Neutrophil (primary cell): ENCODE measurements around the gene KRT78.

Source experiments
- H3K27ac ChIP-seq: fragments of 200-600 bp; sonication (generic); 2 replicates; pipeline ENCODE4 v1.5.1; 2016; ENCODE audit warnings: mild to moderate bottlenecking, moderate library complexity
- H3K27me3 ChIP-seq: fragments of 200-600 bp; sonication (generic); 2 replicates; pipeline ENCODE4 v1.6.0; 2016; ENCODE audit warnings: mild to moderate bottlenecking
- H3K36me3 ChIP-seq: fragments of 200-600 bp; sonication (generic); 2 replicates; pipeline ENCODE4 v1.5.1; 2017
- H3K4me1 ChIP-seq, 2 experiments: fragments of 200-600 bp in 1 of 2; sonication (generic) in 1 of 2; 1 replicate in 1 of 2; 2 replicates in 1 of 2; pipeline versions ENCODE4 v1.5.1 to v1.6.1; 2013 to 2016; ENCODE audit warnings: low read depth in 1 of 2, low read length in 1 of 2, mild to moderate bottlenecking in 1 of 2, moderate library complexity in 1 of 2; ENCODE audit not compliant: control insufficient read depth in 1 of 2, insufficient read depth in 1 of 2
- H3K4me3 ChIP-seq, 2 experiments: fragments of 200-600 bp in 1 of 2; sonication (generic) in 1 of 2; 1 replicate in 1 of 2; 2 replicates in 1 of 2; pipeline ENCODE4 v1.5.1; 2013 to 2016; ENCODE audit warnings: low read depth in 1 of 2, low read length in 1 of 2, mild to moderate bottlenecking in 1 of 2, moderate library complexity in 1 of 2
- H3K9me3 ChIP-seq: fragments of 200-600 bp; sonication (generic); 2 replicates; pipeline ENCODE4 v1.5.1; 2016
- TF ChIP-seq, protein P1 (sequence below): fragments of 200-600 bp; sonication (generic); IDR thresholded peaks from 2 replicates; pipeline ENCODE4 v1.5.1; 2016; ENCODE audit warnings: antibody characterized with exemption

Gene KRT78

DNA sequence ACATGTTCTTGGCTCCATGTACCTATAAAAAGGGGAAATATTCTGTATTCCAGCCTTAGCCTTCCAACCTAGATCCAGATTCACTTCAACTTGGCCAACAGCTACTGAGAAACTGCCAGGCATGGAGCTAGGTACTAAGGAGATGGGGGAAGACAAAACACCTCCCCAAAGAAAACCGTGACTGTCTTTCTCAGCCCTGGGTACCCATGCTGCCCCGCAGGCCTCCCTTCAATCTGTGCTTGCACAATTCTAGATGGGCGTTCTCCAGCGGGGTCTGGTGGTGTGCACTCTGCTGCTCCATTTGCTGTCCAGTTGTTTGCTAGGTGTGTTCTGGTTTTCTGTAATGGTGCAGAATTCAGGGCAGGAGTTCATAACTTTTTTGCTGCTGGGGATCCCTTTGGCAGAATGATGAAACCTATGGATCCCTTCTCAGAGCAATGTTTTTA, 34.1 kb downstream of the KRT78 start:
- no peak overlapping the region for H3K4me3 ChIP-seq
- no peaks in the 10 kb centered on the region for H3K36me3 ChIP-seq
- no peaks in the 10 kb centered on the region for H3K4me1 ChIP-seq
- H3K9me3 ChIP-seq, result no peaks in the 10 kb centered on the region
- no peak overlapping the region for H3K27ac ChIP-seq
- H3K27me3 ChIP-seq, result peaks cover 12% of the 10 kb centered on the region
- TF ChIP-seq, protein P1, sequence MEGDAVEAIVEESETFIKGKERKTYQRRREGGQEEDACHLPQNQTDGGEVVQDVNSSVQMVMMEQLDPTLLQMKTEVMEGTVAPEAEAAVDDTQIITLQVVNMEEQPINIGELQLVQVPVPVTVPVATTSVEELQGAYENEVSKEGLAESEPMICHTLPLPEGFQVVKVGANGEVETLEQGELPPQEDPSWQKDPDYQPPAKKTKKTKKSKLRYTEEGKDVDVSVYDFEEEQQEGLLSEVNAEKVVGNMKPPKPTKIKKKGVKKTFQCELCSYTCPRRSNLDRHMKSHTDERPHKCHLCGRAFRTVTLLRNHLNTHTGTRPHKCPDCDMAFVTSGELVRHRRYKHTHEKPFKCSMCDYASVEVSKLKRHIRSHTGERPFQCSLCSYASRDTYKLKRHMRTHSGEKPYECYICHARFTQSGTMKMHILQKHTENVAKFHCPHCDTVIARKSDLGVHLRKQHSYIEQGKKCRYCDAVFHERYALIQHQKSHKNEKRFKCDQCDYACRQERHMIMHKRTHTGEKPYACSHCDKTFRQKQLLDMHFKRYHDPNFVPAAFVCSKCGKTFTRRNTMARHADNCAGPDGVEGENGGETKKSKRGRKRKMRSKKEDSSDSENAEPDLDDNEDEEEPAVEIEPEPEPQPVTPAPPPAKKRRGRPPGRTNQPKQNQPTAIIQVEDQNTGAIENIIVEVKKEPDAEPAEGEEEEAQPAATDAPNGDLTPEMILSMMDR, result no peak

DNA sequence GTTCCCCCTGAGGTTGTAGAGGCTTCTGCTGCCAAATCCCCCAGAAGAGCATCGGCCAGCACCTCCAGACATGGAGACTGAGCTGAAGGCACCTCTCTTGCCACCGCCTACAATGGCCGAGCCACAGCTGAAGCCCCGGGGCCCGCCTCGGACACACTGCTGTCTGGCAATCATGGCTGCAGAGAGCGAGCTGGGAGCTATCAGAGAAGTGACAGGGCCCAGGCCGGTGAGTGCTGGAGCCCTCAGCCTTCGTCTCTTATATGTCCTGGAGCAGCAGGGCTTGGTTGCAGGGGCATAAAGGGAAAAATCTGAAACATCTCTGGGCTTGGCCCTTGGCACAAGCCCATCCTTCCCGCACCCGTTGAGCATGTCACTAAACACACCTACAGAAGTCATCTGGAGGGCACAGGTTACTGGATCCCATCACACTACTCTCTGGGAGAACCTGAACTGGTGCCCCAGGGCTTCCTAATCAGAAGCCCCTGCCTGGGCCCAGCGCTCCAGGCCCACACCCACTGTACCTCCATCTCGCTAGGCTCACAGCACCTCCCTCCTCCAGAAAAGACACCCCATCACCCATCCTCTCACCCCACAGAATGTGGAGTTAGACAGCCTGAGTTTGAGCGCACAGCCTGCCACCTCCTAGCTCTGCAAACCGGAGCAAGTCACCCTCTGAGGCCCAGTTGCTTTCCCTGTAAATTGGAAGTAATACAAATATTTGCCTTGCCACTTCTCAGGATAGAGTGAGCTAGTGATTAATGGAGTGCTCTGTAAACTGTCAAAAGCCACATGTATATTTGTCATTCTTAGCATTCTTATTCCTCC, 34.7 kb downstream of the KRT78 start, which contains the start of gene KRT4:
Gene KRT4 (minus strand): TSS at position 232 of the 825 bp plus-strand sequence. CDS start 58 bp downstream, at position 174.
- no peak within 1 kb of the TSS for H3K4me3 ChIP-seq
- peaks cover 12% of the 10 kb centered on the region for H3K27me3 ChIP-seq
- H3K9me3 ChIP-seq, result no peaks in the 10 kb centered on the region
- TF ChIP-seq, protein P1, result no peak
- no peaks in the 10 kb centered on the region for H3K4me1 ChIP-seq
- no peaks in the 10 kb centered on the region for H3K36me3 ChIP-seq
- no peak within 1 kb of the TSS for H3K27ac ChIP-seq

GRCh38 chr12:52813203-52813819, 35.5 kb downstream of the KRT78 start:
- peaks cover 4% of the 10 kb centered on the region for H3K27me3 ChIP-seq
- no peak overlapping the region for H3K4me3 ChIP-seq
- no peaks in the 10 kb centered on the region for H3K4me1 ChIP-seq
- no peaks in the 10 kb centered on the region for H3K9me3 ChIP-seq
- TF ChIP-seq, protein P1, result no peak
- H3K27ac ChIP-seq, result no peak overlapping the region
- H3K36me3 ChIP-seq, result no peaks in the 10 kb centered on the region

DNA sequence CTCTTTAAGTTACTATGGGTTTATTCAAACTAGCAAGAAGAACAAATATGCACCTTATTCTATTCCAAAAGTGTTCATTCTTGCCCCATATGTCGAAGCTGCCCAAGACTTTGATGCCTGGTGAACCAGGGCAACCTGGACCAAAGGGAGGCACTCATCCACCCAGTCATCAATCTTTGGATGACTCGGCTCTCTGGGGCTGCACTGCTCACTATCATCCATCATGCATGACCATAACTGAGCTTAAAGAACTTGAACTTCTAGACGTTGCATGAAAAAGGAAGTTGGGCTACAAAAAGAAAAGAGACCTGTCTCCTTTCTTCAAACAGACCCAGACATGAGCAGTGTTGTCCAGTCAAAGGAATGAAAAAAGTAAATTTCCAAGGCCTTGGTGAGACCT, 36.0 kb downstream of the KRT78 start:
- TF ChIP-seq, protein P1, result no peak
- no peak overlapping the region for H3K27ac ChIP-seq
- H3K9me3 ChIP-seq, result no peaks in the 10 kb centered on the region
- H3K27me3 ChIP-seq, result peaks cover 1% of the 10 kb centered on the region
- no peaks in the 10 kb centered on the region for H3K36me3 ChIP-seq
- no peaks in the 10 kb centered on the region for H3K4me1 ChIP-seq
- H3K4me3 ChIP-seq, result no peak overlapping the region

- TF ChIP-seq, protein P1, result no peak
- Histone ChIP-seq H3K27ac (no peak overlapping the region), H3K4me1 (no peaks in the 10 kb centered on the region), H3K27me3 (no peaks in the 10 kb centered on the region), H3K9me3 (no peaks in the 10 kb centered on the region), H3K4me3 (no peak overlapping the region), H3K36me3 (no peaks in the 10 kb centered on the region)
Measured at GRCh38 chr12:52812073-52812400, 36.8 kb downstream of the KRT78 start.
